GM12874 (cell line): ENCODE data around the gene NUDT19.

Experiments
- CTCF ChIP-seq: IDR thresholded peaks from 2 replicates; pipeline ENCODE4 v1.5.1; 2011; ENCODE audit warnings: low read depth, mild to moderate bottlenecking, control low read depth, low read length, moderate library complexity; ENCODE audit not compliant: insufficient read depth

NUDT19 gene

DNA sequence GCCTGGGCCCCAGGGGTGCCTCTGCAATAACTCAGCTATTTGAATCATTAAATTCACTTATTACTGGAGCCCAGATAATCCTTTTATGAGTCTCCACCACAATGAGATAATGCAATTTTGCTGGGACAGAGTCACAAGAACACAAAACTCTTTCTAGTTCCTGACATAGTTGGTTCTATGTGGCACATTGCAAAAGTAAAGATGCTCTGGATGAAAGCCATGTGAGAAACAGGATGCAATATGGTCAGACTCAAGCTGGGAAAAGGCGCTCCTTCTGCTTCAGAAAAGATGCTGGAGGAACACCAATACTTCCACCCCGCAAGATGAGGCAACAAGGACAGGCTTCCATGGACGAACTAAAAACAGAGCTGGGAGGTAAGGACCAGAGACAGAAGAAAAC, 22.3 kb upstream of the NUDT19 start:
- TF ChIP-seq CTCF, result no peak

DNA sequence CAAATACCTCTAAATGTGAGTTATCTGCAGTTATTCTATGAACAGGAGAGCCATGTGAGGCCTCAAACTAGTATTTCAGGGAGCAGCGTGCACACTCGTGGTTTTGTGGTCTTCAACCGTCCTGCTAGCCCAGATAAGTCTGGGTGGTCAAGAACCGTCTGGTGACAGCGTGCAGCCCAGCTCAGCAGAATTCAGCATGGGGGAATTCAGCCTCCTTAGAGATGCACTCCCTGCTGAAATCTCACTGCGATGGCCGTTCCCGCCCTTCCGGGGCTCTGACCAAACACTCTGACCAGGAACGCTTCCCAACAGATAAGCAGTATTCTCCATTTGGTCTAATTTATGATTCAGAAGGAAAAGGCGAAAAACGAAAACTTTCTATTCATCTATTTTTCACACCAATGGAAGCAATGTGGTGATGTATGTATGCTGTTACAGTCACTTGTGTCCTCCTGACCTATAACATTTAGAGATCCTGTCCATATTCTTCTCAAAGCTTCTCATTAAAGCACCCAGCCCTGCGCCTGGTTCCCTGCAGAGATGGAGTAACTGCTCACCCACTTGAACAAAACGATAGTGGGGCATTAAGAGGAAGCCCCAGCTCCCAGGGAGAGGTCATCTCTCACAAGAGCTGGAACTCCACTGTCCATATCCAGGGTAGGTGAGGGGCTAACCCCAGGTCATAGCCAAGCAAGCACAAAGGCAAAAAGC, 19.6 kb upstream of the NUDT19 start:
- no peak for TF ChIP-seq CTCF

DNA sequence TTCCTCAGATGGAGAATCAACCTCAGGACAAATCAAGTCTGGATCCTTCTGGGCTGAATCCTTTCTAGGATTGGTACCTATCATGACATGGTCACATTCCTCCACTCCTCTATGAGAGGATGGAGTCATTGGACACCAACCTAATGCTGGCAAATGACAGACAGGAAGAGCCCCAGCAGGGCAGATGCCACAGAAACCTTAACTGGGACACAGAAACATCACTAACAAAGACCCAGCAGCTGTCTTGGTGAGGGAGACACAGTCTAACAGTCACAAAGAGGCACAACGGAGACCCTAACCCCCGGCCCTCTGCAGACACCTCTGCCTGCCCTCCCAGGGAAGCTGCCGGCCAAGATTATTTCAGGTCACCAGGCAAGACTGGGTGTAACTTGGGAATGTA, 18.8 kb upstream of the NUDT19 start:
- no peak for TF ChIP-seq CTCF

- no peak for TF ChIP-seq CTCF
Observed at GRCh38 chr19:32673573-32673972, 18.0 kb upstream of the NUDT19 start.

GRCh38 chr19:32674153-32674930, 17.3 kb upstream of the NUDT19 start:
- no peak for TF ChIP-seq CTCF

DNA sequence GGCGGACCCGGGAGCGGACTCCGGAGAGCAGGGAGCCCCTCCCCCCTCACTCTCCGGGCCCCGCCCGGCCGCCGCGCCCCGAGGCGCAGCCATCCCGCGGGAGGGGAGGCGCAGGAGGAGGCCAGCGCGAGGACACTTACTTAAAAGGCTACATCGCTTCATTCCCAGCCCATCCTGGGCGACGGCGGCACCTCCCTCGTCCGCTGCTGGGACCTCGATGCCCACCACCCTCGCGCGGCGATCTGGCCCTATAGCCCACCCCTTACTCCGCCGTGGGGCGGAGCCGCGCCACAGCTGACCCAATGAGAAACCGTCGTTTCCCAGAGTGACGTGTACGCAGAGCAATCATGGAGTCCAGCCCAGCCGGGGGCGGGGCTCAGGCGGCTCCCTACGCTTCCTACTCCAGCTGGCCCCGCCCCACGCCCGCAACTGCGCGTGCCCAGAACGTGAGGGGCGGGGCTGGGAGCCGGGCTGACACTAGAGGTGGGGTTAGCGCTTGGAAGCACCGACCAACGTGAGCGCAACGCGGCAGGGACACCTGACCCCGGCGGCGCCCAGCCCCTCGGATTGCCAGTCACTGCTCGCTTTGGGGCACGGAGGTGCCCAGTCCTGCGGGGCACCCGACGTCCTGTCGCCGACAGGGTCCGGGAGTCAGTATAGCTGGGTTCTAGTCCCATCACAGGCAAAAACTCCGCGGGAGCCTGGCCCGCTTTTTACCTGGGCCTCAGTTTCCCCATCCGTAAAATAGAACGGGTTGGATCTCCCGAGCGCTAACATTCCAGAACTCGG, 16.5 kb upstream of the NUDT19 start, which contains the start of gene ANKRD27:
Gene ANKRD27 (minus strand): TSS at position 250 of the 789 bp plus-strand sequence. CDS start 16,165 bp downstream, outside the sequence.
- TF ChIP-seq CTCF, result no peak

DNA sequence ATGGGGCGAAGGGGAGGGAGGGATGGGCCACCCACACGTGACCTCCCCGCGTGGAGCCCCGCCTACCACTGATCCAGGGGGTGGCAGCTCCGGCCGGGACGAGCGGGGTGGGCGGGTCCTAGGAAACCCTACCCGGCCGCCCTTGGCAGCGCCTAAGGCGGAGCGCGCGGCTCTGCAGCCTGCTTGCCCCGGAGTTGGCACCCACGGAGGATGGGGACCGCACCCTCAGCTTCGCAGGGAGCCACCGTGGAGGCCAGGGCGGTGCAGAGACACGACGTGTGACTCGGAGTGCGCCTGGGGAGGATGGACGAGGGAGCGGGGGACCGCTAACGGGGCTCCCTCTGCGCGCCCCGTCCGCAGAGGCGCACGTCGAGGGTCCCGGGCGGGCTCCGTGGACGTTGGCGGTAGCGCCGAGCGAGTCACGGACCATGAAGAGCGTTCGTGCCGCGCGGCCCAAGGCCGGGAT, 15.9 kb upstream of the NUDT19 start, which contains the start of gene RGS9BP:
Gene RGS9BP (plus strand): TSS at position 129 of the 466 bp plus-strand sequence. CDS start 416 bp downstream, outside the sequence.
- TF ChIP-seq CTCF, result no peak
